Body of pancreas (tissue), 4 donors: ENCODE results near the gene CFAP53. TPM values are rescaled to one million over a fixed set of nuclear protein-coding genes. Genes with fewer than 3 reads are reported as not detected.

ENCODE experiments used
- ATAC-seq: fragments of 150-250 bp; one replicate; pipeline ENCODE4 v1.9.1; 2016
- DNase-seq, 4 donors: peaks; one replicate each; pipeline ENCODE4 v3.0.0-alpha.2; 2019
- H3K27ac ChIP-seq, 4 donors: fragments of 200-600 bp; sonication (generic); 1 replicate in 3 of 4; 2 replicates in 1 of 4; pipeline versions ENCODE4 v1.5.1 to v1.6.1; 2016 to 2019; ENCODE audit warnings: mild to moderate bottlenecking in 1 of 4, mixed read lengths in 1 of 4, moderate library complexity in 1 of 4
- H3K27me3 ChIP-seq, 2 donors: fragments of 200-600 bp; sonication (generic); one replicate each; pipeline ENCODE4 v1.6.0; 2016; ENCODE audit warnings: mild to moderate bottlenecking in 1 of 2
- H3K36me3 ChIP-seq, 2 donors: fragments of 200-600 bp; sonication (generic); replicated peaks in 1 of 2; 2 replicates each; pipeline ENCODE4 v1.5.1; 2016; ENCODE audit warnings: low read depth in 2 of 2; ENCODE audit not compliant: insufficient read depth in 1 of 2
- H3K4me1 ChIP-seq: fragments of 200-600 bp; sonication (generic); one replicate; pipeline ENCODE4 v1.6.0; 2016
- H3K4me3 ChIP-seq, 2 donors: fragments of 200-600 bp; sonication (generic); 1 replicate in 1 of 2; 2 replicates in 1 of 2; pipeline ENCODE4 v1.5.1; 2016 to 2019
- H3K9me3 ChIP-seq, 3 donors: fragments of 200-600 bp; sonication (generic); 1 replicate in 2 of 3; 2 replicates in 1 of 3; pipeline ENCODE4 v1.5.1; 2016
- CTCF ChIP-seq, 7 experiments: fragments of 450-650 bp in 4 of 7; fragments of 200-600 bp in 3 of 7; sonication (generic) in 3 of 7; IDR thresholded peaks; one replicate each; pipeline ENCODE4 v1.5.1; 2016 to 2019; ENCODE audit warnings: antibody characterized with exemption in 7 of 7
- POLR2A ChIP-seq, 3 donors: fragments of 450-650 bp; IDR thresholded peaks; one replicate each; pipeline ENCODE4 v1.6.1; 2016; ENCODE audit warnings: antibody characterized with exemption in 3 of 3, mild to moderate bottlenecking in 2 of 3
- WGBS, 2 donors: methylation state at CpG; one replicate each; pipeline ENCODE4 v1.1.5; 2017; 5-methylcytosine and 5-hydroxymethylcytosine counted together
- intact Hi-C: fragments of 100-400 bp; cut with DNase I; formaldehyde crosslinking; loops from one replicate; pipeline ENCODE4 v1.15.1; 2023
- total RNA-seq, 2 donors: library from RNA; depleted of rRNA; stranded (reverse); fragments of >200 nt; gene quantifications; one replicate each; pipeline ENCODE4 v1.1.0, GENCODE V29; 2016

CFAP53 gene
- 1 to 10 TPM in 1 of 2 donors, under 1 TPM in 1; 0.78 to 1.3 TPM for total RNA-seq

- H3K27ac ChIP-seq = peak within 1 kb of the TSS in 1 of 4 donors; percentile 25
These were observed at the start of gene CFAP53 for GRCh38 chr18:50266248-50266704. CFAP53 (minus strand) TSS chr18:50266495; CDS start chr18:50266404, 91 bp downstream.

GRCh38 chr18:50315100-50315871 lies 49.0 kb upstream of the CFAP53 start:
- WGBS, 2 donors = 51 to 67% methylated on average over 5 of the region's 5 CpGs
- no peak for DNase-seq
- H3K27me3 ChIP-seq = no peaks in the 10 kb centered on the region
- no peak for TF ChIP-seq CTCF (IDR thresholded peaks at IDR 0.05)
- TF ChIP-seq POLR2A (IDR thresholded peaks at IDR 0.05) = no peak
- no peaks in the 10 kb centered on the region for H3K36me3 ChIP-seq
- intact Hi-C loops = no loop called here
- H3K27ac ChIP-seq = no peak overlapping the region
- no peaks in the 10 kb centered on the region for H3K4me1 ChIP-seq
- H3K4me3 ChIP-seq = no peak overlapping the region
- ATAC-seq = no peak
- no peaks in the 10 kb centered on the region for H3K9me3 ChIP-seq

More at GRCh38 chr18:50266248-50266704, at the start of gene CFAP53:
- Histone ChIP-seq H3K9me3 (no peaks in the 10 kb centered on the region), H3K36me3 (peaks cover 0 to 7% of the 10 kb centered on the region in 2 donors), H3K4me1 (peaks cover 12% of the 10 kb centered on the region), H3K4me3 (peak within 1 kb of the TSS; percentile 15 to 49), H3K27me3 (no peaks in the 10 kb centered on the region)
- TF ChIP-seq CTCF (IDR thresholded peaks at IDR 0.05) (no peak), POLR2A (IDR thresholded peaks at IDR 0.05) (peak in 2 of 3 donors; percentile 43)
- peak; percentile 97 for ATAC-seq
- WGBS, 2 donors = 1% methylated on average over 11 to 37 of the region's 37 CpGs
- peak; percentile 89 to 94 (median 92) for DNase-seq
- intact Hi-C loops = no loop called here

GRCh38 chr18:50313873-50314460 lies 47.7 kb upstream of the CFAP53 start:
- intact Hi-C loops = no loop called here
- no peaks in the 10 kb centered on the region for H3K36me3 ChIP-seq
- no peaks in the 10 kb centered on the region for H3K27me3 ChIP-seq
- H3K9me3 ChIP-seq = no peaks in the 10 kb centered on the region
- H3K27ac ChIP-seq = no peak overlapping the region
- 30 to 54% methylated on average over 2 of the region's 2 CpGs for WGBS, 2 donors
- ATAC-seq = no peak
- no peak for DNase-seq
- TF ChIP-seq CTCF (IDR thresholded peaks at IDR 0.05) (no peak), POLR2A (IDR thresholded peaks at IDR 0.05) (no peak)
- H3K4me3 ChIP-seq = no peak overlapping the region
- no peaks in the 10 kb centered on the region for H3K4me1 ChIP-seq

GRCh38 chr18:50313031-50313607 lies 46.8 kb upstream of the CFAP53 start:
- Histone ChIP-seq H3K27me3 (no peaks in the 10 kb centered on the region), H3K4me1 (no peaks in the 10 kb centered on the region), H3K4me3 (no peak overlapping the region), H3K27ac (no peak overlapping the region), H3K36me3 (no peaks in the 10 kb centered on the region), H3K9me3 (no peaks in the 10 kb centered on the region)
- 80 to 93% methylated on average over 2 of the region's 2 CpGs for WGBS, 2 donors
- no peak for DNase-seq
- intact Hi-C loops = no loop called here
- no peak for TF ChIP-seq CTCF (IDR thresholded peaks at IDR 0.05)
- no peak for TF ChIP-seq POLR2A (IDR thresholded peaks at IDR 0.05)
- no peak for ATAC-seq
